ENCODE measurements around the gene TM4SF1.

GRCh38 chr3:149421764-149422163, 44.3 kb upstream of the TM4SF1 start:
- no peak for TF ChIP-seq CTCF (conservative IDR thresholded peaks at IDR 0.05; ENCODE audit: low read depth in 2 of 2)
- TF ChIP-seq JUNB (IDR thresholded peaks at IDR 0.05; ENCODE audit: unreplicated experiment): no peak
- no peak for TF ChIP-seq EZH2 (IDR thresholded peaks at IDR 0.05; ENCODE audit: low read depth, unreplicated experiment)
- no peak for TF ChIP-seq EZH2phosphoT487 (IDR thresholded peaks at IDR 0.05; ENCODE audit: unreplicated experiment)
- no peak for TF ChIP-seq POLR2AphosphoS5 (IDR thresholded peaks at IDR 0.05; ENCODE audit: low read depth)
- TF ChIP-seq CREB1 (CRISPR knock-in tag; IDR thresholded peaks at IDR 0.05; ENCODE audit: low read depth): no peak
- TF ChIP-seq REST (IDR thresholded peaks at IDR 0.05; ENCODE audit: unreplicated experiment): no peak
- TF ChIP-seq ETS1 (IDR thresholded peaks at IDR 0.05): no peak
- no peak for TF ChIP-seq STAT1 (IDR thresholded peaks at IDR 0.05; ENCODE audit: unreplicated experiment)
- TF ChIP-seq NANOG (IDR thresholded peaks at IDR 0.05; ENCODE audit: borderline replicate concordance): no peak
- TF ChIP-seq ZNF114 (CRISPR knock-in tag; IDR thresholded peaks at IDR 0.05): no peak
- TF ChIP-seq ZNF462 (CRISPR knock-in tag; IDR thresholded peaks at IDR 0.05): no peak
